Left colon (tissue), 2 donors: Measurements from ENCODE around the gene TNFRSF21. TPM values are rescaled to one million over a fixed set of nuclear protein-coding genes. Genes with fewer than 3 reads are reported as not detected.
A peak's percentile ranks its signal among the peaks of the same experiment; 100 is the strongest.

ENCODE experiments used
- ATAC-seq: fragments of 200-7000 bp; cut with Tn5 transposase; one replicate; pipeline ENCODE4 v1.9.1; 2020; ENCODE audit warnings: mild to moderate bottlenecking, moderate library complexity
- DNase-seq, 2 donors: peaks; one replicate each; pipeline ENCODE4 v3.0.0-alpha.2; 2020
- intact Hi-C, 2 donors: fragments of 100-400 bp; cut with DNase I in 1 of 2; cut with micrococcal nuclease in 1 of 2; formaldehyde crosslinking; loops; one replicate each; pipeline versions ENCODE4 v1.11.2 to v1.14.0; 2022; cut with DNase I, micrococcal nuclease
- total RNA-seq, 2 donors: library from RNA; stranded (reverse); fragmentation: NEBNext Ultra II Directional; extraction: Animal tissue kit (Norgen Biotek cat#: 25700); gene quantifications; one replicate each; pipeline ENCODE4 v1.2.1, GENCODE V29; 2021
- donor health status: DM: no; HTN: no; CAD: no.
- donor health status: DM: yes; HTN: yes; CAD: no.

TNFRSF21 gene
- total RNA-seq, 2 donors from 2014 or later, result 67.7 to 129 TPM

DNA sequence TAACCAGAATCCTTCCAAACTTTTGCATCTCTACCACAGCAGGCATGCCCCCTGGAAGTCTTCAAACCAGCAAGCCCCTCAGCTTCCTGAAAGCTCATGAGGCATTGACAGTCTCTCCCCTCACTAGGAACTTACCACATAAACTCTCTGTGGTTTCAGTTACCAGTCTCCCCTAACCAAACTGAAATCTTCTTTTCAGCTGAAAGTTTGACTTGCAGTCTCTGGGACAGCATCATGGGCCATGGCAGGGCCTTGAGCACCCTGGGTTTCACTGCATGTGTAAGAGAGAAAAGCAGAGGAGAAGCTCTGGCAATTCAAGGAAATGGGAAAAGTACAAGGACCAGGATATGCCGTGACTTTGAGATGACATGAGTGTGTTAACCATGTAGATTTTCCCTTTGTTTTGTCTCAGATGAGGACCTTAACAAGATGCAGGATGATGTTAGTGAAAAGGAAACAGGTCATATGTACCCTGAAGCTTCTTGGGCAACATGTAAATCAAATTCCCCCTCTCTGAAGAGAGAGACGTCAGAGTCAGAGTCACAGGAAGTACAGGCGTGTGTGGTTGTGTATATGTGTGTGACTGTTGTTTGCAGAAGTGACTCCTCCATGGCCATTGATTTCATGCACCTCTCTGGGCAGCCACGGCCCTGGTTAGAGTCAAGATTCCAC is 106.3 kb downstream of the TNFRSF21 start:
- no peak for ATAC-seq
- DNase-seq, result no peak
- intact Hi-C loops, result no loop called here

- ATAC-seq, result peak; percentile 72
- intact Hi-C loops, result no loop called here
- DNase-seq, result no peak
Measured at GRCh38 chr6:47202644-47203205, 107.0 kb downstream of the TNFRSF21 start.

DNA sequence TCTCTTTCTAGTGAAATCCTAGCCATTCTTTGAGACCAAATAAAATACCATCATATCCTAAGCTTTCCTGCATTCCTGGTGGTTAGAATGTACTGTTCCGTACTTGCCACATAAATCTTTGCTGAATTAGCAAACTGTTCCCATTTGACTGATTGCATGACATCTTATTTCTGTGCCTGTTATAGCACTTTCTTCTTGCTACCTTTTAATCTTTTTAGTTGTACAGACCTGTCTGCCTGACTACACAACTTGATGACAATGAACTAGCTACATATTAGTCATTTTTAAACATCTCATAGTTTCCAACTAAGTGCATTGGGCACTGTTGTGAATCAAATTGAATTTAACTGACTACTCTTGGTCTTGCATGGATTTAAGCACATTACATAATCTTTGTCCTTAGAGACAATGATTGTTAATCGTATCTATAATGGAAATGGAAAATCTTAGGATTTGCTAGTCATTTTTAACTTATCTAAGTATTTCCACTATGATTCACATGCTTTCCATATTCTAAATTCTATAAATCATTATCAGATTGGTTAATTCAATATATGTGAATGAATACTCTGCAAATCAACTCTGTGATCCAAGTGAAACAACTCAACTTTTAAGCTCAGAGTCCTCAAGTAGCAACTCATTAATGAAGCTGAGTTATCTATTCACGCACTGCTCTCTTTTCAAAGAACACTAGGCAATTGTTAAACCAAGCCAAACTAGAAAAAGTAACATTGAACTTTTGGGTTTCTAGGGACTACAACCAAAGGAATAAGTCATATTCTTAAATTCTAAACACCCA is 109.0 kb downstream of the TNFRSF21 start:
- intact Hi-C loops, result no loop called here
- DNase-seq (no peak), ATAC-seq (no peak)

GRCh38 chr6:47197682-47198640 is 111.7 kb downstream of the TNFRSF21 start:
- intact Hi-C loops, result no loop called here
- no peak for DNase-seq

GRCh38 chr6:47196113-47196512 is 113.6 kb downstream of the TNFRSF21 start:
- intact Hi-C loops, result no loop called here
- no peak for ATAC-seq
- no peak for DNase-seq

More at GRCh38 chr6:47197682-47198640, 111.7 kb downstream of the TNFRSF21 start:
- peak; percentile 37 for ATAC-seq

GRCh38 chr6:47195011-47195650 is 114.6 kb downstream of the TNFRSF21 start:
- ATAC-seq (peak; percentile 39), DNase-seq (peak; percentile 27 to 37)
- intact Hi-C loops, result no loop called here

DNA sequence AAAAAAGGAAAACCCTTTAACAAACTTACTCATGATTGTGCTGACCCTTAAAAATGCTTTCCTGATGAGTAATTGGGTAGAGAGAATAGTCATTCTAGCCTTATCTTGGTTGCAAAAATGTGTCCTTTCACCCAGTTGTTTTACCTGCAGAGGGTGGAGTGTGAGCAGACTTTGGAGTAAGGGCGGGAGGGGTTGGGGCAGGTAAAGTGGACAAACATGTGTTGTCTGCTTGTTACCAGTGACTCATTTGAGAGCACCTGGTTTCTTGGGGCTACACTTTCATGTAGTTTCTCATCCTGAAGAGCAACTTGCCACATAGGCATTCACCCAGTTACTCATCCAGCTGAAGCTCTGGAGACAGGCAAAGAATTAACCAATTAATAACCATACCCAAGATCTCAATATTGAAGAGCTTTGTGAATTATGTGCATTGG is 121.1 kb downstream of the TNFRSF21 start:
- DNase-seq, result peak; percentile 34 to 81
- ATAC-seq, result peak; percentile 94
- intact Hi-C loops, result no loop called here

GRCh38 chr6:47187893-47188587 is 121.7 kb downstream of the TNFRSF21 start:
- ATAC-seq (peak; percentile 74), DNase-seq (peak; percentile 17 to 43)
- intact Hi-C loops, result no loop called here

DNA sequence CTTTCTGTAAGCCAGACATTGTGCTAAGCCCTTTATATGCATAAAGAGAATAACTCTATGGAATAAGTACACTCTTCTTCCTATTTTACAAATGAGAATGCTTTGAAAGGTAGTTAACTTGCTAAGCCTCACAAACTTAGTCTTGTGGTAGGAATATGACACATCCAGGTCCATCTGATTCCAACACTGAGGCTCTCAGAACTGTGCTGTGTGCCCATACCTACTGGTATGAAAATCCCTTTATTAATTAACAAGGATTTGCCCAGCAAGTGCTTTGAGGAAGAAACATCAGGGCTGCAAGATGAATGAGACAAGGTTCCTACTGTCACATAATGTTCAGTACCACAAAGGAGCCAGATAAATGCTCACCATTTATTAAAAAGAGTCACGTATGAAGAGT is 122.6 kb downstream of the TNFRSF21 start:
- DNase-seq, result no peak
- no peak for ATAC-seq
- intact Hi-C loops, result no loop called here

DNA sequence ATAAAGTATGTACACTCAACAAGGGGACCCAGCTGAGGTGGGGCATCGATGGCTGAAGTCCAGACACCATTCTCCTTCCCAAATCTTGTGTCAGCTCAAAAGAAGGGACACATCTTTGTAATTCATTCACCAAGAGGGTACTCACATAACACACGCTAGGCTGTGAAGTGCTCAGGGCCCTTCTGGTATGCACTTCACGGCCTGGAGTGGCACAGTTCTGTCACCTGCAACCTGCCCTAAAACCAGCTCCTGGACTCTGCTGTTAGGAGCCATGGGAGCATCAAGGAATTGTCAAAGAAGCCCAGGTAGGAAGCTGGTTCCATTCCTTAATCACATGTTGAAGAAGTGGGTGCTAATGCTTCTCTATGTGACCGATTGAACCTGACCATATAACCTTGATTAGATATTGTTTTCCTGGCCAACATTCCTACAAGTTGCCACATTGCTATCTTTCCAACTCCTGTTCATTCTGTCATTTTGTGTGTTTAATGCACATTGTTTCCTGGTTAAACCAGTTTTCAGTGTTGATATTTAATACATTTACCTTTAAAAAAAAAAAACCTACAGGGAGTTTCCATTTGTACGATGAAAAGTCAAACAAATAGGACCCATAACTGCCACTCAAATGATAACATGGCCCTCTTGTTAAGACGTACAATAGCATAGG is 127.3 kb downstream of the TNFRSF21 start:
- ATAC-seq, result peak; percentile 86
- intact Hi-C loops, result no loop called here
- no peak for DNase-seq

DNA sequence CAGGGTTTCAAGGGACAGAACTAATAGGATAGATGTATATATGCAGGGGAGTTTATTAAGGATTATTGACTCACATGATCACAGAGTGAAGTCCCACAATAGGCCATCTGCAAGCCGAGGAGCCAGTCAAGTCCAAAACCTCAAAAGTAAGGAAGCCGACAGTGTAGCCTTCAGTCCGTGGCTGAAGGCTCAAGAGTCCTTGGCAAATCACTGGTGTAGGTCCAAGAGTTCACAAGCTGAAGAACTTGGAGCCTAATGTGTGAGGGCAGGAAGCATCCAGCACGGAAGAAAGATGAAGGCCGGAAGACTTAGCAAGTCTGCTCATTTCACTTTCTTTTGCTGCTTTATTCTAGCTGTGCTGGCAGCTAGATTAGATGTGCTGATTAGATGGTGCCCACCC is 128.0 kb downstream of the TNFRSF21 start:
- intact Hi-C loops, result no loop called here
- ATAC-seq (no peak), DNase-seq (no peak)

Other genes starting within 250 kb of the TNFRSF21 start
- gene CD2AP, start 167.9 kb upstream of the TNFRSF21 start, total RNA-seq, result 100 to 1,000 TPM; 103 to 111 TPM